ENCODE results near the gene CSTF2.

DNA sequence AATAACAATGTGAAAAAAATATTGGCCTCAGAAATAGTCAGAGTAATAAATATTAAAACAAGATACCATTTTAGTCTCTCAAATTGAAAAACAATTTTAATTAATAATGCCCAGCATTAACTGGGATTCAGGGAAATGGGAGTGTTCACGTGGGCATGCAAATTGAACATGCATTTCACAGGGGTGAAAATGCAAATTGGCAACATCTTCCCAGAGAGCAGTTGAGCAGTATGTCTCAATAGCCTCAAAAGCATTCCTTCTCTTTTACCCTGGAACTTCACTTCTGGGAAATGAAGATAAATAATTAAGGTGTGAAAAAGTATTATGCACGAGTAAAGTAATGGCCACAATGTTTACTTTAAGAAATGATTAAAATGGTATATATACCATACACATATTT, 32.6 kb downstream of the CSTF2 start:
- TF ChIP-seq, protein P1, sequence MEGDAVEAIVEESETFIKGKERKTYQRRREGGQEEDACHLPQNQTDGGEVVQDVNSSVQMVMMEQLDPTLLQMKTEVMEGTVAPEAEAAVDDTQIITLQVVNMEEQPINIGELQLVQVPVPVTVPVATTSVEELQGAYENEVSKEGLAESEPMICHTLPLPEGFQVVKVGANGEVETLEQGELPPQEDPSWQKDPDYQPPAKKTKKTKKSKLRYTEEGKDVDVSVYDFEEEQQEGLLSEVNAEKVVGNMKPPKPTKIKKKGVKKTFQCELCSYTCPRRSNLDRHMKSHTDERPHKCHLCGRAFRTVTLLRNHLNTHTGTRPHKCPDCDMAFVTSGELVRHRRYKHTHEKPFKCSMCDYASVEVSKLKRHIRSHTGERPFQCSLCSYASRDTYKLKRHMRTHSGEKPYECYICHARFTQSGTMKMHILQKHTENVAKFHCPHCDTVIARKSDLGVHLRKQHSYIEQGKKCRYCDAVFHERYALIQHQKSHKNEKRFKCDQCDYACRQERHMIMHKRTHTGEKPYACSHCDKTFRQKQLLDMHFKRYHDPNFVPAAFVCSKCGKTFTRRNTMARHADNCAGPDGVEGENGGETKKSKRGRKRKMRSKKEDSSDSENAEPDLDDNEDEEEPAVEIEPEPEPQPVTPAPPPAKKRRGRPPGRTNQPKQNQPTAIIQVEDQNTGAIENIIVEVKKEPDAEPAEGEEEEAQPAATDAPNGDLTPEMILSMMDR (optimal IDR thresholded peaks at IDR 0.05 in 1 of 3, IDR thresholded peaks at IDR 0.05 in 1 of 3, conservative IDR thresholded peaks at IDR 0.05 in 1 of 3; ENCODE audit: extremely low read depth in 1 of 3, insufficient read depth in 2 of 3, low read length in 3 of 3), result no peak
- TF ChIP-seq EZH2 (IDR thresholded peaks at IDR 0.05; ENCODE audit: low read length), result no peak

Data from keratinocyte (primary cell).